NK-92 (cell line): ENCODE results near the gene FAM161A.

Experiments
- DNase-seq: peaks from one replicate; lab custom pipeline; 2025; ENCODE audit not compliant: unreplicated experiment; lab: John Stamatoyannopoulos, UW

The FAM161A gene

GRCh38 chr2:61786876-61787275 is 67.0 kb downstream of the FAM161A start:
- no peak for DNase-seq

GRCh38 chr2:61785583-61785982 is 68.3 kb downstream of the FAM161A start:
- no peak for DNase-seq

- DNase-seq: no peak
These were observed 69.2 kb downstream of the FAM161A start for GRCh38 chr2:61784643-61785042.

GRCh38 chr2:61775956-61776570 is 77.8 kb downstream of the FAM161A start:
- DNase-seq: no peak
